Measurements from ENCODE around the gene C1QTNF9.

DNA sequence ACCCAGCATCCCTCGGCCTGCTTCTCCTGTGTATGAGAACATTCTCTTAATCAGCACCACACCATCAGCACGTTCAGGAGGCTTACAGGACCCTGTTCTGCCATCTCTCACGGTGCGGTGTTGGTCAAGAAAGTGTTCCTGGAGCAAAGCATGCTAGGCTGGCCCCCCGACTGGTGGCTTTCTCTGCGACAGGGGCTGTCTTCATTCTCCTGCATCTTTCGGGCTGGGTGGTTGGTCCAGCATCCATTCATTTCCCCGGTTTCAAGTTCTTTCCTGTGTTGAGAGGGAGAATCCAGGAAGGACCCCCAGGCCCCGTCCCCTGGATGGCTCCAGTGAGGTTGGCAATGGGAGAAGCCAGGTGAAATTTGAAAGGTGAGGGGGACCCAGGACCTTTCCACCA lies 55.8 kb downstream of the C1QTNF9 start:
- TF ChIP-seq, protein P1, sequence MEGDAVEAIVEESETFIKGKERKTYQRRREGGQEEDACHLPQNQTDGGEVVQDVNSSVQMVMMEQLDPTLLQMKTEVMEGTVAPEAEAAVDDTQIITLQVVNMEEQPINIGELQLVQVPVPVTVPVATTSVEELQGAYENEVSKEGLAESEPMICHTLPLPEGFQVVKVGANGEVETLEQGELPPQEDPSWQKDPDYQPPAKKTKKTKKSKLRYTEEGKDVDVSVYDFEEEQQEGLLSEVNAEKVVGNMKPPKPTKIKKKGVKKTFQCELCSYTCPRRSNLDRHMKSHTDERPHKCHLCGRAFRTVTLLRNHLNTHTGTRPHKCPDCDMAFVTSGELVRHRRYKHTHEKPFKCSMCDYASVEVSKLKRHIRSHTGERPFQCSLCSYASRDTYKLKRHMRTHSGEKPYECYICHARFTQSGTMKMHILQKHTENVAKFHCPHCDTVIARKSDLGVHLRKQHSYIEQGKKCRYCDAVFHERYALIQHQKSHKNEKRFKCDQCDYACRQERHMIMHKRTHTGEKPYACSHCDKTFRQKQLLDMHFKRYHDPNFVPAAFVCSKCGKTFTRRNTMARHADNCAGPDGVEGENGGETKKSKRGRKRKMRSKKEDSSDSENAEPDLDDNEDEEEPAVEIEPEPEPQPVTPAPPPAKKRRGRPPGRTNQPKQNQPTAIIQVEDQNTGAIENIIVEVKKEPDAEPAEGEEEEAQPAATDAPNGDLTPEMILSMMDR (IDR thresholded peaks at IDR 0.05; ENCODE audit: low read depth, low read length, missing input control): no peak
- TF ChIP-seq, protein P2, sequence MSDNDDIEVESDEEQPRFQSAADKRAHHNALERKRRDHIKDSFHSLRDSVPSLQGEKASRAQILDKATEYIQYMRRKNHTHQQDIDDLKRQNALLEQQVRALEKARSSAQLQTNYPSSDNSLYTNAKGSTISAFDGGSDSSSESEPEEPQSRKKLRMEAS (IDR thresholded peaks at IDR 0.05): no peak
- no peak for TF ChIP-seq SP1 (IDR thresholded peaks at IDR 0.05)

Measured in liver (tissue), 3 donors.